Cerebellar nuclear complex (tissue), 1 donor: ENCODE results near the gene OR8G5.
"Not testable (repeated sequence)": the region's sequence is repeated elsewhere in the genome, so short reads cannot be mapped to it uniquely, and the experiment has no call there.

Experiments used
- DNase-seq, 2 experiments: peaks; one replicate each; lab custom pipeline; 2025; lab: John Stamatoyannopoulos, UW

OR8G5 gene

GRCh38 chr11:124256076-124256475 lies at the start of gene OR8G5:
Gene OR8G5, plus strand, starts transcription at chr11:124256376. Its CDS starts 8,556 bp downstream, at chr11:124264932.
- DNase-seq = no peak

DNA sequence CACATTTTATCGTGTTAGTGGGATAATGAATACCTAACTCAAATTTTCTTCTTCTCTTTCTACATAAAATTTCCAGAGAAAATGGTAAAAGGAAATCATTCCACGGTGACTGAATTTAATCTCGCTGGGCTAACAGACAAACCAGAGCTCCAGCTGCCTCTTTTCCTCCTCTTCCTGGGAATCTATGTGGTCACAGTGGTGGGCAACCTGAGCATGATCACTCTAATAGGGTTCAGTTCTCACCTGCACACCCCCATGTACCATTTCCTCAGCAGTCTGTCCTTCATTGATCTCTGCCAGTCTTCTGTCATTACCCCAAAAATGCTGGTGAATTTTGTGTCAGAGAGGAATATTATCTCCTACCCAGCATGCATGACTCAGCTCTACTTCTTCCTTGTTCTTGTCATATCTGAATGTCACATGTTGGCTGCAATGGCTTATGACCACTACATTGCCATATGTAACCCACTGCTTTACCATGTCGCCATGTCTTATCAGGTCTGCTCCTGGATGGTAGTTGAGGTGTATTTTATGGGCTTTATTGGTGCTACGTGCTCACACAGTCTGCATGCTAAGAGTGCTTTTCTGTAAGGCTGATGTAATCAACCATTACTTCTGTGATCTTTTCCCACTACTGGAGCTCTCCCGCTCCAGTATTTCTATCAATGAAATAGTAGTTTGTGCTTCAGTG lies 48.9 kb upstream of the OR8G5 start:
- no peak for DNase-seq

DNA sequence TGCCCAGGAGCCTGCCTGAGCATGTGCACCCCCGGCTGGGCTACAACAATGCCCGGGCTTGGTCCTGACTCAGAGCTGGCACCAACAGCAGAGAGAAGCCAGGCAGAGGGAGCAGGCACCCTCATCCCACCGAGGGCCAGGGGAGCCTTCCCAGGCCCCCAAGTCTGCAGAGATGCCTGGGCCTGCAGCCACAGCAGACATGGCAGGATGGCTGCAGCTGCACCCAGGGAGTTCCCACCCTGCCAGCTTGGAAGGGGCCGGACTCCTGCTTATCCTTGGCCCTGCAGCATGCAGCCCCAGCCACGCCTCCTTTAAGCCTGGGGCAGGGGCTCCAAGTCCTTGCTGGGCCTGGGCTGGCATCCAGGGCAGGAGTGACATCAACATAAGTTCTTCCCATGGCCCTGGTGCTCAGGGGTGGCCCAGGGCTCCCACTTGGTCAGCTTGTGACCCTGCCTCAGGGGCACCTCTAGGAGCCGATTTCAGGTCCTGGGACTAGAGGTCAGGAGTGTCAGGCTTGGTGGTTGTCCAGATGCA lies 46.3 kb upstream of the OR8G5 start:
- no peak for DNase-seq

DNA sequence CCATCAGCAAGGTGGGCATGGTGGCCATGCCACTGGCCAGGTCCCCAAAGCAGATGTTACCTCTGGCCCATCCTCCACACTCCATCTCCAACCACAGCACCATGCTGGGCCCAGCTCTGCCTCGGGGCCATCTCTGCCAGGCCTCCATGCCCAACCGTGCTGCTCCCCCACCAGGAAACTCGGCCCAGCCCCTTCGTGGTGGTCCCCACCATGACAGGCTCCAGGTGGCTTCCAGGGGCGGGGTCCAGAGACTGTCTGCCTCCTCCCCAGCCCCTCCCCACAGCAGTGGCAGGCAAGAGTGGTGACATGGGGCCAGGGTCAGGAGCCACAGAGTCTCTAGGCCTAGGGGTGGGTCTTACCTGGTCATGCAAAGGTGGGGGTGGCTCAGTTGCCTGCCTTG lies 45.8 kb upstream of the OR8G5 start:
- DNase-seq = no peak

DNA sequence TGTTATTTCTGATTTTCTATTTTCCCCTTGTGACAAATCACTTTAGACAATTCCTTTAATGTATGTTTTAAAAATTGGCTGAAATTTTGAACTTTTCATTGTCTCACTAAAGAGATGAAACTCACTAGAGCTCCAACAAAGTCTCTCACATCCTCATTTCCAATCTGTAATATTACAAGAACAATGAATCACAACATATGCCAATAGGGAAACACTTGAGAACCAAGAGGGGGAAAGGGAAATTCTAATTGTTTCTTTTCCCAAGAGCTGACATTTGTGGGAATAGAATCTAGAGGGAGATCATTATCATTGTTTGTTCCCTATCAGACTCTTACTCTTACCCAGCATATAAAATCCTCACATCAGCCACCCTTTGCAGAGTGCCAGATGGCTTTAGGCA lies 44.9 kb upstream of the OR8G5 start:
- no peak for DNase-seq

DNA sequence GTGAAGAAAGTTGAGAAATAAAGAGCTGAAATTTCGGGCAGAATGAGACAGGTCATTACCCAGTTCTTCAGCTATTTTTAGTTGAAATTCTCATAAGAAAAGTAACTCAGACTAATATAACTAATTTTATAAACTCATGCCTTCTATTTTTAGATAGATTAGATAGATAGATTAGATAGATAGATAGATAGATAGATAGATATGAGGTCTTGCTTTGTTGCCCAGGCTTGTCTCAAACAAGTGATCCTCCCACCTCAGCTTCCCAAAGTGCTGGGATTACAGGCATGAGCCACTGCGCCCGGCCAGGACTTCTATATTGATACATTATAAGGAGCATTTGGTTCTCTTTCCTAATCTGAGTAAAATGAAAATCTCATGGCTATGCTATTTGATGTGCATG lies 42.1 kb upstream of the OR8G5 start:
- DNase-seq = no peak

DNA sequence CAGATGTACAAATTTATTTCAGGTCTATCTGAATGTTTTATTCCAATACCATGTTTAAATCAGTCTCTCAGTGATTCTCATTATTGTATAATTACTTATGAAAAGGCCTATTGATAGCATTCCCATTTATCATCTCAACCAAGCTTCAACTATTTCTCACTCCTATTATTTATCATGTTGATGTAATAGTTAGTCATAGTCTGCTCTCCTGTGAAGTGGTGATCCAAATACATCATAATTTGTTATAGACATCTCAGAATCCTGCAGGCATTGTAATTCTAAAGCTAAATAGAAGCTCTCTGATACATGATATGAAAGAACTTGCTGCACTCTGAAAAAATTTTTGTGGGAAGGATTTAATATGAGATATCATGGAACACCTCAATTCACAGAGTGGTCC lies 37.0 kb upstream of the OR8G5 start:
- no peak for DNase-seq

- DNase-seq = no peak
Measured at GRCh38 chr11:124222407-124222806, 33.8 kb upstream of the OR8G5 start.

DNA sequence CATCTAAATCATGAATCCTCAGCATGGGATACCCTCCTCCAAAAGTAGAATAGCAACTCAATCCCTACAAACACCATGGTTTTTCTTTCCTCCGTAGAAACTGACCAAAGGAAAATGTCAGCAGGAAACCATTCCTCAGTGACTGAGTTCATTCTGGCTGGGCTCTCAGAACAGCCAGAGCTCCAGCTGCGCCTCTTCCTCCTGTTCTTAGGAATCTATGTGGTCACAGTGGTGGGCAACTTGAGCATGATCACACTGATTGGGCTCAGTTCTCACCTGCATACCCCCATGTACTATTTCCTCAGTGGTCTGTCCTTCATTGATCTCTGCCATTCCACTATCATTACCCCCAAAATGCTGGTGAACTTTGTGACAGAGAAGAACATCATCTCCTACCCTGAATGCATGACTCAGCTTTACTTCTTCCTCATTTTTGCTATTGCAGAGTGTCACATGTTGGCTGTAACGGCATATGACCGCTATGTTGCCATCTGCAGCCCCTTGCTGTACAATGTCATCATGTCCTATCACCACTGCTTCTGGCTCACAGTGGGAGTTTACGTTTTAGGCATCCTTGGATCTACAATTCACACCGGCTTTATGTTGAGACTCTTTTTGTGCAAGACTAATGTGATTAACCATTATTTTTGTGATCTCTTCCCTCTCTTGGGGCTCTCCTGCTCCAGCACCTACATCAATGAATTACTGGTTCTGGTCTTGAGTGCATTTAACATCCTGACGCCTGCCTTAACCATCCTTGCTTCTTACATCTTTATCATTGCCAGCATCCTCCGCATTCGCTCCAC lies 31.4 kb upstream of the OR8G5 start:
- DNase-seq = not testable (repeated sequence)

- no peak for DNase-seq
Measured at GRCh38 chr11:124225471-124225870, 30.7 kb upstream of the OR8G5 start.

DNA sequence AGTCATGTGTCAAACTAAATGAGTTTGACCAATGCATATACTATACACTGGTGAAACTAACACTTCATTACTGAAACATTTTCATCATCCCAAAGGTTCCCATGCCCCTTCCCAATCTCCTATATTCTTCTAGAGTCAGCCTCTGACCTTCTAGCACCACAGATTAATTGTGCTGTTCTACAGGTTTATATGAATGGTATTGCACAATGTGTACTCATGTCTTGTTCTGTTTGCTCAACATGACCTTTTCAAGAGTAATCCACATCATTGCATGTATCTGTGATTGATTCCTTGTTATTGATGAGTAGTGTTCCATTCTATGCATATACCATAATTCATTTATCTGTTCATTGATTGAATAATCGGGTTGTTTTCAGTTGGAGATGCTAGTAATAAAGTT lies 22.8 kb upstream of the OR8G5 start:
- no peak for DNase-seq

- DNase-seq = no peak
Measured at GRCh38 chr11:124238512-124238911, 17.7 kb upstream of the OR8G5 start.

- no peak for DNase-seq
Measured at GRCh38 chr11:124240621-124241397, 15.4 kb upstream of the OR8G5 start, which contains the start of gene OR8G1. Gene OR8G1, plus strand, starts transcription at chr11:124241095. Its CDS starts 8,581 bp downstream, at chr11:124249676.

DNA sequence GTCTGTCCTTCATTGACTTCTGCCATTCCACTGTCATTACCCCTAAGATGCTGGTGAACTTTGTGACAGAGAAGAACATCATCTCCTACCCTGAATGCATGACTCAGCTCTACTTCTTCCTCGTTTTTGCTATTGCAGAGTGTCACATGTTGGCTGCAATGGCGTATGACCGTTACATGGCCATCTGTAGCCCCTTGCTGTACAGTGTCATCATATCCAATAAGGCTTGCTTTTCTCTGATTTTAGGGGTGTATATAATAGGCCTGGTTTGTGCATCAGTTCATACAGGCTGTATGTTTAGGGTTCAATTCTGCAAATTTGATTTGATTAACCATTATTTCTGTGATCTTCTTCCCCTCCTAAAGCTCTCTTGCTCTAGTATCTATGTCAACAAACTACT lies 6.3 kb upstream of the OR8G5 start:
- DNase-seq = not testable (repeated sequence)

- DNase-seq = not testable (repeated sequence)
Measured at GRCh38 chr11:124265041-124265440, 8.9 kb downstream of the OR8G5 start.

DNA sequence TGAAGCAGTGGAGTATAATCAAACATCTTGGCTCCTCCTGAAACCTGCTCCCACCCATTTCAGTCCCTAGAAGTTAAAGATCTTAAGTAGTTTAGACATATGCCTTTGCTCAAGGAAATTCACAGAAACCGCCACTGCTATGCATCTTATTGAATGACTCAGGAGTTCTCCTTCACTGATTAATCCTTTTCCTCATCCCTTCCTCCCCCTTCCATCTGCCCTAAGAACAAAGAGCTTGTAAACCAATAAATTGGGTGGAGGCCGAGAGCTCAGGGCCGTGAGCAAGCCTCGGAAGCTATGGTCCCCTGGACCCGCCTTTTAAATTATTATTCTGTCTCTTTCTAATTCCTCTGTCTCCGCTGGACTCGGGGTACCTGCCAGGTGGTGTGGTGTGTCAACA lies 14.7 kb downstream of the OR8G5 start:
- DNase-seq = not testable (repeated sequence)

- DNase-seq = no peak
Measured at GRCh38 chr11:124274000-124274399, 17.8 kb downstream of the OR8G5 start.

DNA sequence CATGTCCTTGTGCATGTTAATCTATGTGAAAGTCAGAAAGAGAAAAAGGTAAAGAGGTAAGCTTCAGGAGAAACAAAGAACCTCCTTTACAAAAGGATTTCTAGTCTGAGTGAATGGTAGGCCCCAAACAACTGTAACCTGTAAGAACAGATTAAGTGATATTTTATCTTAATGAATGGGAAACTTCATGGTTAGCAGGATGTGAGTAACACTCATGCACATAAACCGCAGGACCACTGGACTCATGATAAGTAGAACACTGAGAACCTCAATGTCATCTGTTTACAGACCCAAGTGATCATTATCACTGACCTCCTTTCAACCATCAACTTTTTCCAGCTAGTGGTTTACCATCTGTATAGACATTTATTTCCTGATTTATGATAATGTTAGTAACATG lies 19.9 kb downstream of the OR8G5 start:
- DNase-seq = no peak

- DNase-seq = no peak
Measured at GRCh38 chr11:124277207-124277606, 21.0 kb downstream of the OR8G5 start.

GRCh38 chr11:124277804-124278203 lies 21.6 kb downstream of the OR8G5 start:
- DNase-seq = no peak

- DNase-seq = no peak
Measured at GRCh38 chr11:124278261-124278660, 22.1 kb downstream of the OR8G5 start.

DNA sequence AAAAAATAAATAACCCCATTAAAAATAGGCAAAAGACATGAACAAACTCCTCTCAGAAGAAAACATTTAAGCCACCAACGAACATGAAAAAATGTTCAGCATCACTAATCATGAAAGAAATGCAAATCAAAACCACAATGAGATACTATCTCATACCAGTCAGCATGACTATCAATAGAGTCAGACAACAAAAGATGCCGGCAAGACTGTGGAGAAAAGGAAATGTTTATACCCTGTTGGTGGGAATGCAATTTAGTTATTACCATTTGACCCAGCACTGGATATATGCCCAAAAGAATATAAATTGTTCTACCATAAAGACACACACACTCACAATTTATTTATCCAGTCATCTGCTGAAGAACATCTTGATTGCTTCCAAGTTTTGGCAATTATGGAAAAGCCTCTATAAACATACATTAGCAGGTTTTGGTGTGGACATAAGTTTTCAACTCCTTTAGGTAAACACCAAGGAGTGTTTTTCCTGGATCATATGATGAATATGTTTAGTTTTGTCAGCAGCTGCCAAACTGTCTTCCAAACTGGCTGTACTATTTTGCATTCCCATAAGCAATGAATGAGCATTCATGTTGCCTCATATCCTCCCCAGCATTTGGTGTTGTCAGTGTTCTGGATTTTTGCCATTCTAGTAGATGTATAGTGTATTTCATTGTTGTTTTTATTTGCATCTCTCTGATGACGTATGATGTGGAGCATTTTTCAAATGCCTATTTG lies 29.6 kb downstream of the OR8G5 start:
- DNase-seq = no peak
